Skin of body (tissue), 2 donors: ENCODE measurements around the gene MRM3. TPM values are rescaled to one million over a fixed set of nuclear protein-coding genes. Genes with fewer than 3 reads are reported as not detected.
"Not testable (repeated sequence)": the region's sequence is repeated elsewhere in the genome, so short reads cannot be mapped to it uniquely, and the experiment has no call there.

Source experiments
- DNase-seq: peaks from one replicate; lab custom pipeline; 2025; lab: John Stamatoyannopoulos, UW
- total RNA-seq: library from RNA; depleted of rRNA; stranded (reverse); fragments of >200 nt; gene quantifications from one replicate; pipeline ENCODE4 v1.2.3, GENCODE V29; 2014

Gene MRM3
- total RNA-seq, 1 donor from 2014 or later: 15.4 TPM

DNA sequence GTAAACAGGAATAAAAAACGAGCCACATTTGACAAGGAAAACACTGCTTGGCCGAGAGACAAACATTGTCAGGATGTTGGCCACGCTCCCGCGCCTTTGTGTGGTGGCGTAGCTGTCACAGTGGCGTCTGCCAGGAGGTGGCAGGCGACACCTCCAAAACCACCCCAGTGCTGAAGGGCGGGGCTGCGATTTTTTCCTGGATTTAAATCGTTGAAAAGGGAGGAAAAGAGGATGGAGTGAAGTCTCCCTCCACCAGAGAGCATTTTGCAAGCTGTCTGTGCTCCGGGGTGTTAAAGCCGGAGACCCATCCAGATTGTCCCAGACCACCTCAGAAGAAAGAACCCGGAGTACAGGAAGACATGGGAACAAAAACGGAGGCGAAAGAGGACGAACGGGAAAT, 12.7 kb downstream of the MRM3 start:
- DNase-seq: peak; percentile 91

DNA sequence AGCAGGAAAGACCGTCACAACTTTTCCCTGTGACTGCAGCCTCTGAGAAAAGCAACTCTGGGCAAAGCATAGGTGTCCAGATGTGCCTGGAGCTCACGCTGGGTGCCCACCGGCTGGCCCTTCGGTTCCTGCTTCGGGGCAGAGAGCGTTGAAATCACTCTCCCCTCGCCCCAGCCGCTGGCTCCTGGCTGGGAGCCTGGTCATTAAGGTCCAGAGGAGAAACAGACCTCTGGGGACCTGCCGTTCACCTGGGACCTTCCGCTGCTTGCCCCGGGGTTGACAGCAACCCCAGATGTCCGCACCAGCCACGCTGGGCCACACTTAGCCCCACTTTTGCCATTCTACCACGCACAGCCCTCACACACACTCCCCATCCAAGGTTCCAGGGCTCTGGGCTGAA, 13.1 kb downstream of the MRM3 start:
- DNase-seq: no peak

DNA sequence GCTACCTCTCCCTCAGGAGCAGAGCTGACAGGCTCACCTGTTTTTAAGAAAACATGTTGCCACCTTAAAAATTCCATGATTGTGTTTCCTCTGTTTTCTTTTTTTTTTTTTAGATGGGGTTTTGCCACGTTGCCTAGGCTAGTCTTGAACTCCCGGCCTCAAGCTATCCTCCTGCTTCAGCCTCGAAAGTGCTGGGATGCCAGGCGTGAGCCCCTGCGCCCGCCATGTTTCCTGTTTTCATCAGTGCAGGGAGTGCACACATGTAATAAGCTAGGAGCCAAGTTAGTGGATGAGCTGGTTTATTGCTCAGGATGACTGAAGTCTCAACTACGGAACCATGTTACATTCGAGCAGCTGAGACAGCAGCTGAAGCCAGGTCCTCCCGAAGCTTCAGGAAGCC, 13.6 kb downstream of the MRM3 start:
- DNase-seq: no peak

DNA sequence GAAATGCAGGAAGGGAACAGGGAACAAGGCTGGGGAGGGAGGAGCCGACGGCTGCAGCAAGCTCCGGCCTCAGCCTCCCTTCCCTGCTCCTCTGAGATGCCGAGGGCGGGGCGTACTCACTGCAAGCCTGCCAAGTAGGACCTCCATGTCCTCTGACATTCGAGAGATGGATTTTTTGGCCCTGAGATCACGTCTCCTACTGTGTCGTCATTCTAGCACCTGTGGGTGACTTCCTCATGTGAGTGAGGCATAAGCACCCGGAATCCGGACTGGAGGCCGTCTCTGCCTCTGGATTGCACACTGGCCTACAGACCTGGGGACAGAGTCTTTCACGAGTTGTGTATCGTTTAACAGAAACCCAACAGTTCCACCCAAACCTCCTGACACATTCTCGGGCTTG, 14.5 kb downstream of the MRM3 start:
- DNase-seq: no peak

DNA sequence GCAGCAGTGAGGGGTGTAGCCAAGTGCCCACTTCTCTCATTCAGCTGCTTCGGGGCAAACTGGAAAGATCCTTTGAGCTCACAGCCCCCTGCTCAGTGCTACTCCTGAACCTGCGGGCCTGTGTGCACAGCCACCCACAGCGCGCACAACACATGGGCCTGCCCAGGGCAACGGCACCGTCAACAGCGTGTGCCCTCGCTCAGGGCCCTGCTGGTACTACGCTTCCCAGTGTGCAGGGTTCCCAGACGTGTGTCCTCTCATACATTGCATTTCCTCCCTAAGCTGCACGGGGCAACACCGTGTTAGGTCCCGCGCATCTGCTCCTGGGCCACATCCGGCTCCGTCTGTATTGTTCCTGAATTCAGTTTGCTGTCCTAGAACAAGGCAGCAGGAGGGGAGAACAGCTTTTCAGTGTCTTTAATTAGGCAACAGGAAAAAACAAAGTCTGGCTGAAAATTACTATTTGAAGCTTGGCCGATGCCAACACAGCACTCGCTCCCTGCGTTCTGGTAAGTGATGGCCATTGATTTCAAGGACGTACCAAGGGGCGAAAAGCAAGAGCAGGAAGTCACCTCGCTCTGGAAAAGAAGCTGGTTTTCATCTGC, 15.2 kb downstream of the MRM3 start:
- DNase-seq: peak; percentile 23

DNA sequence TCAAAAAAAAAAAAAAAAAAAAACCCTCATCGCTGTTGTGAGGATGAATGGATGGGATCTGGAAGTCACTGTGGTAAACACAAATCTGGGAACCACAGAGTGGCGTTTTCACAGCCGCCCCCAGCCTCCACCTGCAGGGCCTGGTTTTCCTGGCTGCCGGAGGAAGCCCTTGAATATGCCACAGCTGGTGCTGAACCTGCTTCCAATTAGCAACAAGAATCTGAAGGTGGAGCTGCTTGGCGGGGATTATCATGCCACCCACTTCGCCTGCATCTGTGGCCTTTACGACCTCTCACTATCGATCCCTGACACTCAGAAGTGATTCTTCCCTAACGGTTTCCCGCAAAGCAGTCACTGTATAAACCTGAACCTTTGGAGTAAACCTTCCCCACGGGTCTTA, 16.1 kb downstream of the MRM3 start:
- DNase-seq: no peak

DNA sequence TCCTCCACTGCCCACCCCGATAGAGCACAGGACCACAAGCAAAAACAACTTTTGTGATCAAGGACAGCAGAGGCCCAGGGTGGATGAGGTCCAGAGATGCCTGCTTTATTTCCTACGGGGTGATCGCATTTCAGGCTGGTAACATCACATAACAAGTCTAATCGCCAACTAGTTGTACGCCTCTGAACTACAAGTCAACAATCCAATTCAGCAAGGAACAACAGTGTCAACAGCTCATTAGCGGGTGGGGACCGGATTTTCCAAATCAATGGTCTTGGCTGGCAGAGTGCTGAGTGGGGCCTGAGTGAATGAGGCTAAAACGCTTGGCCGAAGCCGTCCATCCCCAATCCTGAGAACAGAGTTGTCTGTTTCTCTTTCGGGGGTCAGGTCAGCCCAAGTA, 17.1 kb downstream of the MRM3 start:
- no peak for DNase-seq

DNA sequence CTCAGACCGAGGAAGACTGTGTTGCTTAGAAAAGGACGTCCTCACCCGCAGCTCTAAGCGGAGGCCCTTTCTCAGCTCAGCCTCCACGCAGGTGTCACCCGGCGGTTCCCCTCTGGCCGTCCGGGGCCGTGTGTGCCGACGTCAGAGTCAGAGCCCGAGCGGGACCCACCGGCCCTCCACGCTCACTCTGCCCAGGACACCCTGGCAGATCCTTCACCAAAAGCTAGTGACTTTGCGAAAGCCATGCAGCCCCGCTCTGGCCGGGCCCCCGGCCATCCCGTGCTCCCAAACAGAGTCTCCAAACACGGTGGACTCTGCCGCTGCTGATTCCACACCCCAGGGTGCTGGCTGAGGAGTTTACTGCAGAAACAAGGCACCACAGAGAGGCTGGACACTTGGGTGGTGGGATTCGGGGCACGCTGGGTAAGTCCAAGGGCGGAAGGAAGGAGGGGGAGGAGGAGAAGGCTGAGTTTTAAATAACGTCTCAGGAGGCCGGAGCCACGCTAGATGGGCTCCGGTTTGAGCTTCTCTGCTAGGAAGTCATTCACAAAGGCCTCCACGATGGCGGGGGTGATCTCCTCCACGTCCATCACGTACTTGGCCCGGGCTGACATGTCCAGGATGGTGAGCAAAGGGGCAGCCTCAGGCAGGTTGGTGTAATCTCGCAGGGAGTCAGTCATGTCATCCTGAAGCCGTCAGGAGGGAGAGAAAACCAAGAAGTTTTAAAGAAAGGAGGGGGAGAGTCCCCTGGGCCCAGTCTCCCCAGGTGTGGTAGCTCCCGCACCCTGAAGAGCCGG, 18.5 kb downstream of the MRM3 start:
- DNase-seq: no peak

DNA sequence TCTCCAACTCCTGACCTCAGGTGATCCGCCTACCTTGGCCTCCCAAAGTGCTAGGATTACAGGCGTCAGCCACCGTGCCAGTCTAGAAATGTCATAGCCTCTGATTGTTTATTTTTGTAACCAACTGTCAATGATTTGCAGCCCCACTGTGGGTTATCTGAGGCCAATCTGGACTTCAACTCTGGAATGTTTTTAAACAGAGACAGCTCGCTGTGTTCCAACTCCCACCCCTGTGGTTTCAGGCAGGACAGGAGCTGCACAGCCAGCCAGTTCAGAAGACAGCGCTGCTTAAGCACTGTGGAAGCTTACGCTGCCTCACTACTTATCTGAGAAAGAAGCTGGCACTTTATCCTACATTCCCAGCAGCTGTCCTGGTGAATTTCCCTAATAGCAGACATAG, 19.5 kb downstream of the MRM3 start:
- DNase-seq: no peak

DNA sequence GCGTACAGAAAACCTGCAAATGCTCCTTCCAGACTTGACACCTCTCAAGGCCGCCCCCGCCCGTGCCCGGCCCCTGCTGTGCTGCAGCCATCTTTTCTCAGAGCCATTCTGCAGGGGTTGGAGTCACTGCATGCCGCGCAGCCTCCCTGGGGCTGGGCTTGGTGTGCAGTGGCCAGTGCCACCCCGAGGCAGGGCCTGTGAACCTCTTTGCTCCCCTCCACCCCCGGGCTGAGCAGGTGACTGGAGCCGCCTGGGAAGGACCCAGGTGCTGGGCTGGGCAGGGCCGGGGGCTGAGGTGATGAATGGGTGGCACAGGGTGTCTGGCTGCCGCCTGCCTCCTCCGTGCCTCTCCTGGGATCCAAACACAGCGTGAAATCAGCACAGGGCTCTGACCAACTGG, 20.3 kb downstream of the MRM3 start:
- DNase-seq: no peak

DNA sequence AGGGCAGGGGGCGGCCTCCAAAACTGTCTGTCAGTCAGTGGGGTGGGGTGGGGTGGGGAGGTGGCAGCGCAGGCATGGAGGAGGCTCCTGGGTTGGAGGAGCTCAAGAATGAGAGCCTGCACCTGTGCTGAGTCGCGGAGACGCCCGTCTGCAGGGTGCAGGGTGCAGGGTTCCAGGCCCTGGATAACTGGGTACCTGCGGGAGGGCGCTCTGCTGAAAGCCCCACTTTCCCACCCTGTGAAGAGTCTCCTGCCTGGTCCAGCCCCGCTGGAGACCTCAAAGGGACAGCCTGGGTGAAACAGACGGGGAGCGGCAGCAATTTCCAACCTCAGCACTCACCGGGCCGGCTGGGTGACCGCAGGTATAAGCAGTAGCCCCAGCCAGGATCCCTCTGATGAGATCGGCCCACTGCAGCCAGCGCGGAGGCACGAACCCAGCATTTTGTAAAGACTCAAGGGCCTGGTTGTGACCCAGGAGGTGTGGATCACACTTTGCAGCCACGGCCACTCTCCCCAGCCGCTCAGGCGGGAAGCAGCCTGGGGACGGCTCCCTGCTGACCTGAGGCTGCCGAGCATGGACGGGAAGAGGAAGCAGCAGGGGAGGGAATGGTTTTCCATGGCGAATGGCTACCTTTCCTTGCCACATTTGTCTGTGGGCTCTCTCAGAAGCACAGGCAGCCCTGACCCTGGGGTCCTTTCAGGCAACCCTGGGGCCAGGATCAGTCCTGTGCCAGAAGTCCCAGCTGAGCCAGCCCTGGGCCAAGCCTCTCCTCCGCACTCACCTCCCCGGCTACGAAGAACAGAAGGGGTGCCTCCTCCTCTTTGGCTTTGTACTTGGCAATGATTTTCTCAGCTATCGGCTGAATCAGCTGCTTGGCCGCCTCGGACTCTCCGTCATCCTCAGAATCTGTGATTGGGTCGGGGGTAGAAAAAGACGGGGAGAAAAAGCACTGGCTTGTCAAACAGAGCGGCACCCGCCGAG, 21.0 kb downstream of the MRM3 start:
- no peak for DNase-seq

DNA sequence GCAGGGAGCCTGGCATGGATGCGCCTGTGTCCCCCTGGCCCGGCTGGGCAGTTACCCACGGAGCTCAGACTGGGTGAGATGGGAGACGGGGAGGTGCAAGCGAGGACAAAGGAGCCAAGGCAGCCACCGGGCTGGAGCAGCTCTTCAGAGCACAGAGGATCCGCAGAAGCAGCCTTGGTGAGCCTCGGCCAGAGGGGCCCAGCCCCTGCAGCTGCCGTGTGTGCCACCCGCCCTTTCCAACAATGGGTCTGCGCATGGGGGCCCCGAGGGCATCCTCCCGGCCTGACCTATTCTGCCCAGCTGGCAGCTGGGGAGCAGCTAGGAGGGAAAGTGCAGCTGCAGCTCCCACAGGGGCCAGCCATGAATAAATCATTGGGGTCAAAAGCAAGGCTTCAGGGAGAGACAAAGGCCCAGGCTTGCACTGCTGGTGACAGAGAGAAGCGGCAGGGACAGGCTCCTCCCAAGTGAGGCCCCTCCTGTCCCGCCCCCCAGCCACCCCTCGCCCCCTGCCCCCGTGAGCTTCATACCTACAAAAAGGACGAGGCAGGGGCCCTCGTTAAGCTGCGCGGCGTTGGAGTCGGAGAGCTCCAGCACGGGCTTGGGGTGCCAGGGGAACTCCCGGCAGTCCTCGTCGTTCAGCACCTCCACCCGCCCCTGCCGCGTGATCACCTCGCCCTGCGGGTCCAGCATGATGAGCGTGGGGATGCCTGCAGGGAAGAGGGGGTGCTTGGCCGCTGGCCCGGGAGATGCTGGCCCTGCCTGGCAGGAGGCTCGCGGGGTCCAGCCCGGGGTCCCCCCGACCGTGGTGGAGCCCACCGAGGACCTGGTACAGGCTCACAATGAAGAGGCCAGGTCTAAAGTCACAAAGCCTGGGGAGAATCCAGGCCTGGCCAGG, 22.6 kb downstream of the MRM3 start:
- DNase-seq: no peak

DNA sequence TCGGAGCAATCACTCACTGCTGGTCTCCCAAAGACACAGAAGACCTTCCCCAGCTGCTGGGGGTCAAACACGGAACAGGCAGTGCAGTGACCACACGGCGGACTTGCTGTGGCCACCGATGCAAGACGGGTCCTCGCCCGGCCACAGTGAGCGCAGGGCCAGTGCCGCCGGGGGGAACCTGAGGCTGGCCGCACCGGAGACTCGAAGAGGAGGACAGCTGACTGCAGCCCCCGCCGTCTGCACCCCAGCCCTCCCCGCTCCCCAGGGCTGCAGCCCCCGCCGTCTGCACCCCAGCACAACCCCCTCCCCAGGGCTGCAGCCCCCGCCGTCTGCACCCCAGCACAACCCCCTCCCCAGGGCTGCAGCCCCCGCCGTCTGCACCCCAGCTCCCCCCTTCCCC, 23.7 kb downstream of the MRM3 start:
- DNase-seq: not testable (repeated sequence)

DNA sequence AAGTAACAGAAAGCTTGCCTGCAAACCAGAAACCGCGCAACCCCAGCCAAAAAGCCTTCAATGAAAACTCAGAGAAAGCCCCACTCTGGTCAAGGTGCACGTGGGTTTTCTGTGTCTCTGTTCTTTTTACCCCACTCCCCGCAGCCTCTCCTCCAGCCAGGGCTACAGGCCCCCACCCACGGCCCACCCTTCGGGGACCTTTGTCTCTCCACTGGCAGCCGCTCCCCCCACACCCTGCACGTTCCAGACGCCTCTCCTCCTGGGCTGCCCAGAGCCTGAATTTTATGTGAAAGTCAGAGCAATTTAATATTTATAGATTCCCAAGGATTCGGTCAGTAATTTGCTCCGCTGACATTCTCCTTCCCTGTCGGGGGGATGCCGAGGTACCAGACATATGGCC, 24.2 kb downstream of the MRM3 start:
- DNase-seq: no peak

DNA sequence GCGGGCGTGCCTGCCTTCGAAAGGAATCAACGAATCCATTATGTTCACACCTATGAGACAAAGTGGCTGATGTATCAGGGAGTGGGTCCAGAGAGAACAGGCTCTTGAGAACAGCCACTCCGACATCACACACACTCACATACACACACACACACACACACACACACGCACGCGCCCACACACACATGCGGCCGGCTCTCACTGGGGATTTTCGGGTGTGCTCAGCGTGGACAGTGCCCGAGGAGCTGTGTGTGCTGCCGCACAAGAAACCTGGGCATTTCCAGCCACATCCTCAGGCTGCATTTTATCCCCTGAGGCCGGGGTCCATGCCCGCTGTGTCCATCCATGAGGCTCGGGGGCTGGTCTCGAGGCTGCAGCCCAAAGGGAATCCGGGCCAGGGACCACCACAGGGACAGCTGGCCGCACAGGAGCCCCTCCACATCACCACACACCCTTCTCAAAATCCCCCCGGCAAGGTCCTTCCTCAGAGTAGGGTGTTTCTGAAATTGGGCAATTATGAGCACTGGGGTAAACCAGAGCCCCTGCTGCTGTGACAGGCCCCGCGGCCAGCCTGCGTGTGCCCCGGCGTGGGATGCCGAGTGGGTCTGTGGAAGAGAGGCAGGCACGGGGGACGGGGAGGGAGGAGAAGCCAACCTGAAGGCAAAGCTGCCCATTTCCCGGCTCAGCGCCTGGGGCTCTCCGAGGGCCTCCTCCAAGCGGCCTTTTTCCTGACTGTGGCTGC, 24.8 kb downstream of the MRM3 start:
- DNase-seq: no peak

DNA sequence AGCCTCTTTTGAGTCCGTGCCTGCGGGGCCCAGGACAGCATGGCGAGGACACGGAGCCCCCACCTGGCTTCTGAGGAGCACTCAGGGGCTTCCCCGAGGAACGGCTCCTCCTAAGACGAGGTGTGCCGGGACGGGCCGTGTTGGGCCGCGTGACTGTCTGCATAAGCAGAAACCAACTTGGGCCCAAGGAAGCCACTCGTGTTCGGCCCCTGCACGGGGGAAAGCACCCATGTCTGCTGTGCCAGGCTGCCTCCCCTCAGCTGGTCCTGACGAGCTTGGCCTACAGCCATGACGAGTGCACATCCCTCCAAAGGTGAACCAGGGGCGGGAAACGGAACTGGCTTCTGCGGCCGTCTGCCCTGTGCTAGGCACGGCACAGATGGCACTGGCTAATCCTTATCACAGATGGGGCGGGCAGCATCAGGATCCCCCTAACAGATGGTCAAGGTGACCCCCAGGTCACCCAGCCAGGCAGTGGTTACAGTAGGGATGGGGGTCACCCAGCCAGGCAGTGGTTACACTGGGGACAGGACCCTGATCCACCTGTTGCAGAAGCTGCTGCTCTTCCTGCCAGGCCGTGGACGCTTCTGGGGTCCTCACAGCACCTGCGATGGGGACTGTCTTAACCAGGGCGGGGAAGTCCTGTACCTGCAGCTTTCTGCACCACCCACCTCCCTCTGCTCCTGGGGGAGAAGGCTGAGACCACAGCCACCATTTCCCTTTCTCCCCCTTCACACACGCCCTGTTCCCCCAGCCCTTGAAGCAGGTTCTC, 25.6 kb downstream of the MRM3 start:
- no peak for DNase-seq

DNA sequence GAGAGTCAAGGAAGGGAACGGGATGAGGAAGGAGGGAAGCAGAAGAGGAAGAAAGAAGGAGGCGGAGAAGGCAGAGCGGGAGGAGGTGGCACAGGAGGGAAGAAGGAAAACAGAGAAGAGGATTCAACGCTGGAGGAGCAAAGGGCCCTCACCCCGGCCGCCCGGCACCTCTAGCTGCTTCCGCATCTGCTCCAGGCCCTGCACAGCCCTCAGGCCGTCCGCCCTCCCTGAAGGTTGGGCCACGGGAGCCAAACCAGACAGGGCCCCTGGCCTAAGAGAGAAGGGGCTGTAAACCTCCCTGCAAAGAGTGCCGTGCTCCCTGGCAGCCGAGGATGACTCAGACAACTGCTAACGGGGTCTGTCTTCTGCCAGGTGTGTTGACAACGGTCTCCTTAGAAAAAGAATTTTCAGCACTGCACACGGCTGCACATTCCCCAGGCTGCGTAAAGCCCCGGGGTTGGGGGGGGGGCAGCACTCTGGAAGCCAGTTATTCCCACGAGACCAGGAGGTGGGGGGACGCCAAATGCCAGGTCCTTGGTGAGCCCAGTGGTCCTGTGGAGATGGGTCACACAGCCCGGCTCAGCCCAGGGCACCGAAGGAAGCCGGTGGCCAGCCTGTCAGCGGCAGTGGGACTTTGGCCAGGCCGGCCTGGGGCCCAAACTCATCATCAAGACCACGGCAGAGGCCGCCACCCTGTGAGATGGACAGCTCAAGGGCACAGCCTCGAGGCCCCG, 29.1 kb downstream of the MRM3 start:
- no peak for DNase-seq

DNA sequence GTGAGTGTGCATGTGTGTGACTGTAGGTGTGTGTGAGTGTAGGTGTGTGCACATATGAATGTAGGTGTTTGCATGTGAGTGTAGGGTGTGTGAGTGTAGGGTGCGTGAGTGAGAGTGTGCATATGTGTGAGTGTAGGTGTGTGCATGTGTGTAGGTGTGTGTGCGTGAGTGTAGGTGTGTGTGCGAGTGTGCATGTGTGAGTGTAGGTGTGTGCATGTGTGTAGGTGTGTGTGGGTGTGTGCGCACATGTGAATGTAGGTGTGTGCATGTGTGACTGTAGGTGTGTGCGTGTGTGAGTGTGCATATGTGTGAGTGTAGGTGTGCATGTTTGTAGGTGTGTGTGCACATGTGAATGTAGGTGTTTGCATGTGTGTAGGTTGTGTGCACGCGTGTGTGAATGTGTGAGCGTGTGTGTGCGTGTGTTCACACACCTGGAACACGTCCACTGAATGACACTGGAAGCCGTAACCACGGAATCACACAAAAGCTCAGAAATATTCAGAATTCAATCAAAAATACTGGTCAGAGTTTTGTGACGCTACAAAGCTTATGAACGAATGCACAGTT, 30.6 kb downstream of the MRM3 start:
- no peak for DNase-seq

DNA sequence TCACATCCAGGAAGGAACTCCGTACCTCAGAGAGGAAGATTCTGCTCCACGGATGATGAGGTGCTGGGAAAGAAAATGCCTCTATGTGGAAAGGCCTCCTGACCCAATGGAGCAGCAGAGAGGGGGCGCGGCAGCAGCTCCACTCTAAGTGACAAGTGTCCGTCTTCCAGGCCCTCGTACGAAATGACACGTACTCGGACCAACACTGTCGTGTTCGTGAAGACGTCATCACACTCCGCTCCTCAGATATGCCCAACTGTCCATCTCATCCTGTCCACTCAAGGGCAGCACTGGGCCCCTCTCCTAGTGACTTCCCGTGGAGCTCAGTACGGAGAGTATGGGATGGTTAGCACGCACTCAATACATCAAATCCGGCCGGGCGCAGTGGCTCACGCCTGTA, 32.2 kb downstream of the MRM3 start:
- DNase-seq: no peak
